HG02870 (cell line): ENCODE data around the gene GPR162.

Experiments
- ATAC-seq: cut with Tn5 transposase; IDR thresholded peaks from one replicate; pipeline ENCODE4 v1.9.1; 2021; ENCODE audit warnings: mild to moderate bottlenecking, moderate library complexity; ENCODE audit not compliant: unreplicated experiment

The GPR162 gene

GRCh38 chr12:6834254-6834653, 12.6 kb downstream of the GPR162 start:
- ATAC-seq = no peak

- no peak for ATAC-seq
These were observed 13.3 kb downstream of the GPR162 start for GRCh38 chr12:6834873-6835272.

GRCh38 chr12:6836851-6837250, 15.2 kb downstream of the GPR162 start:
- ATAC-seq = no peak

- no peak for ATAC-seq
These were observed 15.9 kb downstream of the GPR162 start for GRCh38 chr12:6837370-6838060.

- ATAC-seq = no peak
These were observed 17.2 kb downstream of the GPR162 start for GRCh38 chr12:6838854-6839253.

- peak; percentile 76 for ATAC-seq
These were observed 18.0 kb downstream of the GPR162 start for GRCh38 chr12:6839482-6840201.

GRCh38 chr12:6840330-6840729, 18.7 kb downstream of the GPR162 start:
- no peak for ATAC-seq

- ATAC-seq = no peak
These were observed 19.3 kb downstream of the GPR162 start, which contains the start of gene GNB3 for GRCh38 chr12:6840761-6841515. Gene GNB3 (plus strand): TSS chr12:6840925. CDS start chr12:6841288, 363 bp downstream.

- no peak for ATAC-seq
These were observed 20.5 kb downstream of the GPR162 start for GRCh38 chr12:6842075-6842474.

GRCh38 chr12:6843118-6843902, 21.7 kb downstream of the GPR162 start:
- ATAC-seq = no peak

- ATAC-seq = no peak
These were observed 23.8 kb downstream of the GPR162 start for GRCh38 chr12:6845395-6845794.

- no peak for ATAC-seq
These were observed 24.8 kb downstream of the GPR162 start for GRCh38 chr12:6846316-6846869.

- ATAC-seq = no peak
These were observed 26.1 kb downstream of the GPR162 start for GRCh38 chr12:6847676-6848075.

- no peak for ATAC-seq
These were observed 27.8 kb downstream of the GPR162 start for GRCh38 chr12:6849427-6849826.

- no peak for ATAC-seq
These were observed 28.4 kb downstream of the GPR162 start for GRCh38 chr12:6849976-6850560.

GRCh38 chr12:6850796-6851152, 29.2 kb downstream of the GPR162 start:
- ATAC-seq = no peak

GRCh38 chr12:6851153-6851920, 29.7 kb downstream of the GPR162 start, which contains the start of gene CDCA3:
Gene CDCA3 (minus strand): TSS chr12:6851286. CDS start chr12:6850952, 334 bp downstream.
- ATAC-seq = peak; percentile 49

GRCh38 chr12:6851921-6852650, 30.5 kb downstream of the GPR162 start, which contains the start of gene USP5:
Gene USP5 (plus strand): TSS chr12:6852150. CDS start chr12:6852180, 30 bp downstream.
- ATAC-seq = peak; percentile 72
